Measurements from ENCODE around the gene LYZL2. TPM values are rescaled to one million over a fixed set of nuclear protein-coding genes. Genes with fewer than 3 reads are reported as not detected.

Gene LYZL2
- total and polyA plus RNA-seq, 9 of the 15 experiments (the other 6 are each of a cell fraction or from before 2014, with no cell fraction given): not detected

GRCh38 chr10:30586828-30587227, 42.7 kb downstream of the LYZL2 start (continued):
- TF ChIP-seq SNRNP70 (optimal IDR thresholded peaks at IDR 0.05; ENCODE audit: low read depth, low read length) (no peak), NFATC3 (IDR thresholded peaks at IDR 0.05) (no peak), ARID2 (IDR thresholded peaks at IDR 0.05) (no peak), USF2 (CRISPR knock-in tag; IDR thresholded peaks at IDR 0.05) (no peak), HDAC2 (IDR thresholded peaks at IDR 0.05) (peak; percentile 60; the same call in 1 of the 2 replicates), ZNF239 (CRISPR knock-in tag; IDR thresholded peaks at IDR 0.05) (no peak), SIX5 (IDR thresholded peaks at IDR 0.05; ENCODE audit: borderline replicate concordance in 1 of 2, insufficient read depth in 1 of 2, low read depth in 1 of 2, low read length in 2 of 2) (no peak), SREBF2 (CRISPR knock-in tag; IDR thresholded peaks at IDR 0.05) (no peak), ETS2 (tag; IDR thresholded peaks at IDR 0.05; ENCODE audit: borderline replicate concordance, poor library complexity, severe bottlenecking) (no peak), MAZ (CRISPR knock-in tag; conservative IDR thresholded peaks at IDR 0.05 in 1 of 2, IDR thresholded peaks at IDR 0.05 in 1 of 2) (no peak), ZFPM2 (CRISPR knock-in tag; IDR thresholded peaks at IDR 0.05) (no peak), ZNF146 (CRISPR knock-in tag; IDR thresholded peaks at IDR 0.05; ENCODE audit: unreplicated experiment) (no peak), CBX1 (IDR thresholded peaks at IDR 0.05; ENCODE audit: low read depth) (peak; percentile 80; the same call in 1 of the 2 replicates), DNMT1 (IDR thresholded peaks at IDR 0.05) (no peak), JUND (IDR thresholded peaks at IDR 0.05; ENCODE audit: borderline replicate concordance, low read depth, low read length) (no peak), JUND (tag; IDR thresholded peaks at IDR 0.05; ENCODE audit: borderline replicate concordance, low read depth, low read length) (no peak), WHSC1 (IDR thresholded peaks at IDR 0.05; ENCODE audit: low read length) (no peak), ZNF318 (IDR thresholded peaks at IDR 0.05; ENCODE audit: borderline replicate concordance in 1 of 2, low read depth in 1 of 2) (no peak)
